GM12878 (cell line): ENCODE measurements around the gene KLRB1. TPM values are rescaled to one million over a fixed set of nuclear protein-coding genes. Genes with fewer than 3 reads are reported as not detected.
"Not testable (repeated sequence)": the region's sequence is repeated elsewhere in the genome, so short reads cannot be mapped to it uniquely, and the experiment has no call there.

Experiments
- ATAC-seq: fragments of 200-7000 bp; cut with Tn5 transposase; 3 replicates; pipeline ENCODE4 v1.9.1; 2020; ENCODE audit warnings: mild to moderate bottlenecking, moderate library complexity
- BruUV-seq: library from RNA; stranded (reverse); fragments of 400-500 nt; replicated peaks from 2 replicates; lab custom pipeline; 2021; lab: Mats Ljungman, UMichigan
- CTCF ChIA-PET: fragments of 300-600 bp; sonication (Branson Sonifier 250); formaldehyde crosslinking; extraction: SDS; loops from one replicate; lab custom pipeline; 2021; ENCODE audit warnings: inconsistent platforms; lab: Yijun Ruan, JAX
- POLR2A ChIA-PET: fragments of 350-600 bp; formaldehyde crosslinking; extraction: SDS; loops from one replicate; lab custom pipeline; 2021; ENCODE audit warnings: inconsistent platforms; lab: Charles Lee
- RAD21 ChIA-PET: fragments of 300-600 bp; sonication (Branson Sonifier 250); formaldehyde crosslinking; loops from one replicate; lab custom pipeline; 2023; ENCODE audit warnings: antibody characterized with exemption; ENCODE audit not compliant: unreplicated experiment; lab: Charles Lee
- SMC1A ChIA-PET: fragments of 300-600 bp; sonication (Branson Sonifier 250); formaldehyde crosslinking; loops from one replicate; lab custom pipeline; 2023; ENCODE audit not compliant: unreplicated experiment, uncharacterized antibody; lab: Charles Lee
- DNase-seq: peaks from one replicate; pipeline ENCODE4 v3.0.0-alpha.2; 2011; ENCODE audit warnings: low read depth, low spot score
- FAIRE-seq: peaks from 3 replicates; lab custom pipeline; 2011; peaks lifted over from hg19 to GRCh38; lab: Jason Lieb, UNC
- H2AFZ ChIP-seq: 2 replicates; pipeline ENCODE4 v1.6.0; 2011; ENCODE audit warnings: low read depth, low read length, control low read depth; ENCODE audit not compliant: control insufficient read depth
- H3K27ac ChIP-seq: 2 replicates; pipeline ENCODE4 v1.5.1; 2011; ENCODE audit warnings: control low read depth; ENCODE audit not compliant: control insufficient read depth, insufficient read depth
- H3K27me3 ChIP-seq, 2 experiments: replicated peaks in 1 of 2; 2 replicates each; pipeline versions ENCODE4 v1.6.0 to v1.6.1; 2011; ENCODE audit warnings: low read length in 1 of 2; ENCODE audit not compliant: control insufficient read depth in 2 of 2, insufficient read depth in 2 of 2
- H3K36me3 ChIP-seq, 2 experiments: 2 replicates each; pipeline ENCODE4 v1.5.1; 2011; ENCODE audit warnings: low read length in 1 of 2; ENCODE audit not compliant: control insufficient read depth in 2 of 2, insufficient read depth in 2 of 2
- H3K4me1 ChIP-seq: 2 replicates; pipeline ENCODE4 v1.6.1; 2011; ENCODE audit warnings: mild to moderate bottlenecking, low read length, moderate library complexity, mixed read lengths; ENCODE audit not compliant: control insufficient read depth, insufficient read depth
- H3K4me2 ChIP-seq: 2 replicates; pipeline ENCODE4 v1.6.0; 2011; ENCODE audit warnings: control low read depth; ENCODE audit not compliant: control insufficient read depth, insufficient read depth
- H3K4me3 ChIP-seq: fragments of 200-600 bp; sonication (generic); 2 replicates; pipeline ENCODE4 v1.5.1; 2016
- H3K79me2 ChIP-seq: 2 replicates; pipeline ENCODE4 v1.6.0; 2011; ENCODE audit warnings: low read length; ENCODE audit not compliant: control insufficient read depth, insufficient read depth
- H3K9ac ChIP-seq: 2 replicates; pipeline ENCODE4 v1.8.0; 2011; ENCODE audit warnings: low read length, control low read depth, mixed read lengths; ENCODE audit not compliant: control insufficient read depth, insufficient read depth
- H3K9me3 ChIP-seq: replicated peaks from 3 replicates; pipeline ENCODE4 v1.5.1; 2011; ENCODE audit warnings: mild to moderate bottlenecking, low read length; ENCODE audit not compliant: control insufficient read depth, insufficient read depth
- H4K20me1 ChIP-seq: 2 replicates; pipeline ENCODE4 v1.6.0; 2011; ENCODE audit not compliant: control insufficient read depth, insufficient read depth
- POLR2AphosphoS2 ChIP-seq: IDR thresholded peaks from 2 replicates; pipeline ENCODE4 v1.6.1; 2011; ENCODE audit warnings: low read depth, mild to moderate bottlenecking, low read length, improper control_type of control experiment, moderate library complexity
- STAT3 ChIP-seq: IDR thresholded peaks from 2 replicates; pipeline ENCODE4 v1.6.1; 2011; ENCODE audit warnings: low read depth, low read length, improper control_type of control experiment
- TCF7 ChIP-seq: IDR thresholded peaks from 2 replicates; pipeline ENCODE4 v1.6.1; 2014; ENCODE audit warnings: antibody characterized with exemption, borderline replicate concordance
- ZBED1 ChIP-seq: IDR thresholded peaks from 2 replicates; pipeline ENCODE4 v1.6.1; 2016; ENCODE audit warnings: borderline replicate concordance
- WGBS: methylation state at CpG from one replicate; pipeline ENCODE4 v1.1.6; 2016; ENCODE audit warnings: low lambda C conversion rate; ENCODE audit not compliant: insufficient replicate concordance, insufficient coverage; ENCODE audit errors: missing lambda C conversion rate; 5-methylcytosine and 5-hydroxymethylcytosine counted together
- in situ Hi-C: fragments of 300-500 bp; cut with MboI; formaldehyde crosslinking; loops from 9 replicates; pipeline ENCODE4 v1.14.3; 2018; ENCODE audit warnings: mixed read lengths
- intact Hi-C: fragments of 100-400 bp; cut with micrococcal nuclease; formaldehyde crosslinking; loops from one replicate; pipeline ENCODE4 v1.14.2; 2022; ENCODE audit not compliant: unreplicated experiment
- polyA plus RNA-seq, 11 experiments: library from polyadenylated mRNA; depleted of rRNA in 4 of 11; unstranded in 6 of 11; stranded (reverse) in 5 of 11; fragments of >200 nt; fragmentation: Nextera tagmentation in 4 of 11; fragmentation: Illumina TruSeq in 1 of 11; extraction: Ambion mirVana in 4 of 11; extraction: Trizol in 1 of 11; gene quantifications; 1 replicate in 1 of 11; 2 replicates in 10 of 11; pipeline versions ENCODE4 v1.2.1 to v1.2.3, GENCODE V29; 2011 to 2016; ENCODE audit warnings: inconsistent platforms in 2 of 11, missing spikeins in 2 of 11, low read depth in 1 of 11
- total RNA-seq, 4 experiments: library from RNA; depleted of rRNA in 3 of 4; stranded (reverse); fragments of >200 nt in 3 of 4; fragmentation: Illumina TruSeq in 1 of 4; extraction: Trizol in 1 of 4; gene quantifications; 2 replicates each; pipeline versions ENCODE4 v1.2.1 to v1.2.3, GENCODE V29; 2013 to 2021

The KLRB1 gene
- total and polyA plus RNA-seq, 10 of the 15 experiments (the other 5 are each of a cell fraction or from before 2014, with no cell fraction given) = not detected

- peaks cover 22% of the 10 kb centered on the region for H3K4me1 ChIP-seq
- ChIA-PET RAD21 (interaction anchor here (0.6 to 1.9 kb wide), 8 partner anchors 11 to 275 kb away, joined by 3 to 14 read pairs (median 4); partner anchors contain the start of gene CLEC2D), POLR2A (interaction anchor here (0.9 to 1.5 kb wide), 4 partner anchors 23 to 71 kb away, joined by 3 to 7 read pairs (median 3); partner anchors contain the start of gene CLEC2D), SMC1A (interaction anchor here (1.0 to 2.3 kb wide), 7 partner anchors 12 to 285 kb away, joined by 3 to 17 read pairs (median 8); partner anchors contain the start of gene CLEC2D), CTCF (interaction anchor here (0.7 to 1.7 kb wide), 7 partner anchors 12 to 67 kb away, joined by 3 to 10 read pairs (median 4); partner anchors contain the start of gene CLEC2D)
- H3K79me2 ChIP-seq = peaks cover 25% of the 10 kb centered on the region
- H3K27ac ChIP-seq = peak overlapping the region; percentile 81
- H3K4me2 ChIP-seq = peak overlapping the region; percentile 97
- no peaks in the 10 kb centered on the region for H3K36me3 ChIP-seq
- H3K9ac ChIP-seq = peak overlapping the region; percentile 73
- H3K27me3 ChIP-seq = no peaks in the 10 kb centered on the region
- H2AFZ ChIP-seq = no peak overlapping the region; the same call in 1 of the 2 replicates
- DNase-seq (no peak), ATAC-seq (no peak), FAIRE-seq (no peak)
- 22% methylated on average over 13 of the region's 13 CpGs for WGBS
- intact Hi-C loops = loop anchor here (5.0 kb wide), 1 partner anchor 285 kb away; no protein-coding TSS in a partner anchor
- no peaks in the 10 kb centered on the region for H4K20me1 ChIP-seq
- in situ Hi-C loops = loop anchor here (5.0 kb wide), 1 partner anchor 85 kb away; the partner anchor contains the start of gene CLECL1
- TF ChIP-seq ZBED1 = no peak
- TF ChIP-seq TCF7 = peak; percentile 33; the same call in 1 of the 2 replicates
- TF ChIP-seq STAT3 = no peak
- no peak for TF ChIP-seq POLR2AphosphoS2
- H3K9me3 ChIP-seq = peaks cover 8% of the 10 kb centered on the region; the same call in 2 of the 3 replicates
- BruUV-seq = no TSS peak
- peak overlapping the region; percentile 79; the same call in 1 of the 2 replicates for H3K4me3 ChIP-seq
These were observed 39.4 kb upstream of the KLRB1 start for GRCh38 chr12:9646794-9647781.

- H3K4me2 ChIP-seq, H4K20me1 ChIP-seq, H2AFZ ChIP-seq, H3K36me3 ChIP-seq, H3K27me3 ChIP-seq, ATAC-seq, DNase-seq, H3K27ac ChIP-seq, H3K4me3 ChIP-seq, FAIRE-seq, H3K9ac ChIP-seq, H3K9me3 ChIP-seq, POLR2A ChIA-PET, BruUV-seq, RAD21 ChIA-PET, CTCF ChIA-PET: not testable (repeated sequence)
- WGBS = 0% methylated on average over 1 of the region's 1 CpG
- SMC1A ChIA-PET = interaction anchor here (0.6 kb wide), 1 partner anchor 44 kb away, joined by 3 read pairs; no protein-coding TSS in a partner anchor
- intact Hi-C loops = loop anchor here (5.0 kb wide), 1 partner anchor 283 kb away; no protein-coding TSS in a partner anchor
- in situ Hi-C loops = loop anchor here (5.0 kb wide), 1 partner anchor 87 kb away; the partner anchor contains the start of gene CLECL1
- H3K4me1 ChIP-seq = peaks cover 14% of the 10 kb centered on the region
- H3K79me2 ChIP-seq = peaks cover 11% of the 10 kb centered on the region
These were observed 37.4 kb upstream of the KLRB1 start for GRCh38 chr12:9644985-9645551.
